ENCODE data around the gene HUS1B. TPM values are rescaled to one million over a fixed set of nuclear protein-coding genes. Genes with fewer than 3 reads are reported as not detected.

The HUS1B gene
- total and polyA plus RNA-seq, 2 of the 8 experiments (the other 6 are each of a cell fraction or from before 2014, with no cell fraction given) = 0.48 to 1.1 TPM

GRCh38 chr6:628766-629165 lies 28.1 kb downstream of the HUS1B start (continued):
- no peak for TF ChIP-seq SIX5 (IDR thresholded peaks at IDR 0.05; ENCODE audit: low read depth, low read length)
